ENCODE results near the gene CSNK1D.

DNA sequence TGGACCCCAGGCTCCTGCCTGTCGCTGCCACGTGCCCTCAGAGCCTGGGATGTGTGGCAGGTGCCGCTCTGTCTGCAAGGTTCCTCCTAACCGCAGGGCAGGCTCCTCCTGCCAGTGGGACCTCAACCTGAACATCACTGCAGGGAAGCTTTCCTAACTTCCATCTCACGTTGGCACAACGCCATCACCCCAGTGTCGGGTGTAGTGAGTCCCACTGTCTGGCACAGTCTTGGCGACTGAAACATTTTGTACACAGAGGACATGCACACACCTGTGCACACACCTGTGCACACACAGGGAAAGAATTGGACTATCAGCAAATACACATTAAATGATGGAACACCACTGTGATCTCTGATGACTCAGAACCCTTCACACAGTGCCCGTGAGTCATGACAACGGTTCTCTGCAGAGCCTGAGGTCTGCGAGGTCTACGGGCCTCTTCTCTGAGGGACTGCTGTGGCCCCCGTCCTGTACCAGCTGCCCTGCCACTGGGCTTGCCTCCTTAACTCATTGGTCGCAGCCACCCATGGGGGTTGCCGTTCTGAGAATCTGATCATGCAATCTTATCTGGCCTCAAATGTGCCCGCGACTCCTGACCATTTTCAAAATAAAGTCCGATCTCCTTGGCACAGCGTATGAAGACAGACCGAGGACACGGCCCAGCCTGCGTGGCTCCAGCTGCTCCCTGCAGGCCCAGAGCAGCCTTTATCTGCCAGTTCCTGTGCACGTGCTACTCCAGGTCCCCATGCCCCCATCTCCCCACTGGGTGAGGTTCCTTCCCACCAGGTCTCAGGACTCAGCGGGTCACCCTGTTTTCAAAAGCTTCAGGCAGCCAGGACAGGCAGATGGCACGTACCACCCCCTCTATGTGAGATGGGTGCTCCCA, 68.4 kb downstream of the CSNK1D start:
- TF ChIP-seq, protein P1, sequence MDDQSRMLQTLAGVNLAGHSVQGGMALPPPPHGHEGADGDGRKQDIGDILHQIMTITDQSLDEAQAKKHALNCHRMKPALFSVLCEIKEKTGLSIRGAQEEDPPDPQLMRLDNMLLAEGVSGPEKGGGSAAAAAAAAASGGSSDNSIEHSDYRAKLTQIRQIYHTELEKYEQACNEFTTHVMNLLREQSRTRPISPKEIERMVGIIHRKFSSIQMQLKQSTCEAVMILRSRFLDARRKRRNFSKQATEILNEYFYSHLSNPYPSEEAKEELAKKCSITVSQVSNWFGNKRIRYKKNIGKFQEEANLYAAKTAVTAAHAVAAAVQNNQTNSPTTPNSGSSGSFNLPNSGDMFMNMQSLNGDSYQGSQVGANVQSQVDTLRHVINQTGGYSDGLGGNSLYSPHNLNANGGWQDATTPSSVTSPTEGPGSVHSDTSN (IDR thresholded peaks at IDR 0.05; ENCODE audit: insufficient replicate concordance, low read depth, low read length): no peak
- TF ChIP-seq BRCA1 (IDR thresholded peaks at IDR 0.05; ENCODE audit: low read depth, low read length): no peak
- TF ChIP-seq, protein P2, sequence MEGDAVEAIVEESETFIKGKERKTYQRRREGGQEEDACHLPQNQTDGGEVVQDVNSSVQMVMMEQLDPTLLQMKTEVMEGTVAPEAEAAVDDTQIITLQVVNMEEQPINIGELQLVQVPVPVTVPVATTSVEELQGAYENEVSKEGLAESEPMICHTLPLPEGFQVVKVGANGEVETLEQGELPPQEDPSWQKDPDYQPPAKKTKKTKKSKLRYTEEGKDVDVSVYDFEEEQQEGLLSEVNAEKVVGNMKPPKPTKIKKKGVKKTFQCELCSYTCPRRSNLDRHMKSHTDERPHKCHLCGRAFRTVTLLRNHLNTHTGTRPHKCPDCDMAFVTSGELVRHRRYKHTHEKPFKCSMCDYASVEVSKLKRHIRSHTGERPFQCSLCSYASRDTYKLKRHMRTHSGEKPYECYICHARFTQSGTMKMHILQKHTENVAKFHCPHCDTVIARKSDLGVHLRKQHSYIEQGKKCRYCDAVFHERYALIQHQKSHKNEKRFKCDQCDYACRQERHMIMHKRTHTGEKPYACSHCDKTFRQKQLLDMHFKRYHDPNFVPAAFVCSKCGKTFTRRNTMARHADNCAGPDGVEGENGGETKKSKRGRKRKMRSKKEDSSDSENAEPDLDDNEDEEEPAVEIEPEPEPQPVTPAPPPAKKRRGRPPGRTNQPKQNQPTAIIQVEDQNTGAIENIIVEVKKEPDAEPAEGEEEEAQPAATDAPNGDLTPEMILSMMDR (IDR thresholded peaks at IDR 0.05 in 2 of 3, conservative IDR thresholded peaks at IDR 0.05 in 1 of 3; ENCODE audit: control insufficient read depth in 2 of 3, extremely low read depth in 1 of 3, insufficient read depth in 1 of 3, low read depth in 3 of 3, low read length in 3 of 3): no peak
- TF ChIP-seq, protein P3, sequence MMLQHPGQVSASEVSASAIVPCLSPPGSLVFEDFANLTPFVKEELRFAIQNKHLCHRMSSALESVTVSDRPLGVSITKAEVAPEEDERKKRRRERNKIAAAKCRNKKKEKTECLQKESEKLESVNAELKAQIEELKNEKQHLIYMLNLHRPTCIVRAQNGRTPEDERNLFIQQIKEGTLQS (IDR thresholded peaks at IDR 0.05; ENCODE audit: borderline replicate concordance, extremely low read depth, low read depth, low read length): no peak
- TF ChIP-seq BMI1 (IDR thresholded peaks at IDR 0.05; ENCODE audit: borderline replicate concordance): no peak
- no peak for TF ChIP-seq POLR2A (IDR thresholded peaks at IDR 0.05; ENCODE audit: low read depth, low read length)
- TF ChIP-seq, protein P4, sequence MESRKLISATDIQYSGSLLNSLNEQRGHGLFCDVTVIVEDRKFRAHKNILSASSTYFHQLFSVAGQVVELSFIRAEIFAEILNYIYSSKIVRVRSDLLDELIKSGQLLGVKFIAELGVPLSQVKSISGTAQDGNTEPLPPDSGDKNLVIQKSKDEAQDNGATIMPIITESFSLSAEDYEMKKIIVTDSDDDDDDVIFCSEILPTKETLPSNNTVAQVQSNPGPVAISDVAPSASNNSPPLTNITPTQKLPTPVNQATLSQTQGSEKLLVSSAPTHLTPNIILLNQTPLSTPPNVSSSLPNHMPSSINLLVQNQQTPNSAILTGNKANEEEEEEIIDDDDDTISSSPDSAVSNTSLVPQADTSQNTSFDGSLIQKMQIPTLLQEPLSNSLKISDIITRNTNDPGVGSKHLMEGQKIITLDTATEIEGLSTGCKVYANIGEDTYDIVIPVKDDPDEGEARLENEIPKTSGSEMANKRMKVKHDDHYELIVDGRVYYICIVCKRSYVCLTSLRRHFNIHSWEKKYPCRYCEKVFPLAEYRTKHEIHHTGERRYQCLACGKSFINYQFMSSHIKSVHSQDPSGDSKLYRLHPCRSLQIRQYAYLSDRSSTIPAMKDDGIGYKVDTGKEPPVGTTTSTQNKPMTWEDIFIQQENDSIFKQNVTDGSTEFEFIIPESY (IDR thresholded peaks at IDR 0.05): no peak
- TF ChIP-seq, protein P5, sequence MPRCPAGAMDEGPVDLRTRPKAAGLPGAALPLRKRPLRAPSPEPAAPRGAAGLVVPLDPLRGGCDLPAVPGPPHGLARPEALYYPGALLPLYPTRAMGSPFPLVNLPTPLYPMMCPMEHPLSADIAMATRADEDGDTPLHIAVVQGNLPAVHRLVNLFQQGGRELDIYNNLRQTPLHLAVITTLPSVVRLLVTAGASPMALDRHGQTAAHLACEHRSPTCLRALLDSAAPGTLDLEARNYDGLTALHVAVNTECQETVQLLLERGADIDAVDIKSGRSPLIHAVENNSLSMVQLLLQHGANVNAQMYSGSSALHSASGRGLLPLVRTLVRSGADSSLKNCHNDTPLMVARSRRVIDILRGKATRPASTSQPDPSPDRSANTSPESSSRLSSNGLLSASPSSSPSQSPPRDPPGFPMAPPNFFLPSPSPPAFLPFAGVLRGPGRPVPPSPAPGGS (IDR thresholded peaks at IDR 0.05; ENCODE audit: borderline replicate concordance, insufficient read depth, low read depth, low read length, poor library complexity, severe bottlenecking): no peak
- no peak for TF ChIP-seq NR2C1 (IDR thresholded peaks at IDR 0.05)

Data from GM12878 (cell line).